GF-D8 (cell line): ENCODE measurements around the gene MAP2K3.
"Not testable (repeated sequence)": the region's sequence is repeated elsewhere in the genome, so short reads cannot be mapped to it uniquely, and the experiment has no call there.

Experiments used
- DNase-seq: peaks from one replicate; lab custom pipeline; 2025; lab: John Stamatoyannopoulos, UW

MAP2K3 gene

GRCh38 chr17:21328778-21329177 is 44.3 kb downstream of the MAP2K3 start:
- not testable (repeated sequence) for DNase-seq

- DNase-seq = no peak
Measured at GRCh38 chr17:21330436-21331160, 46.1 kb downstream of the MAP2K3 start.

GRCh38 chr17:21336541-21337294 is 52.2 kb downstream of the MAP2K3 start:
- not testable (repeated sequence) for DNase-seq

- DNase-seq = not testable (repeated sequence)
Measured at GRCh38 chr17:21337981-21338625, 53.6 kb downstream of the MAP2K3 start.

- DNase-seq = no peak
Measured at GRCh38 chr17:21339011-21339410, 54.5 kb downstream of the MAP2K3 start.

GRCh38 chr17:21339571-21339970 is 55.1 kb downstream of the MAP2K3 start:
- not testable (repeated sequence) for DNase-seq

- not testable (repeated sequence) for DNase-seq
Measured at GRCh38 chr17:21340407-21340806, 55.9 kb downstream of the MAP2K3 start.

GRCh38 chr17:21341279-21341678 is 56.8 kb downstream of the MAP2K3 start:
- not testable (repeated sequence) for DNase-seq

- DNase-seq = not testable (repeated sequence)
Measured at GRCh38 chr17:21341925-21342540, 57.5 kb downstream of the MAP2K3 start.

- DNase-seq = not testable (repeated sequence)
Measured at GRCh38 chr17:21343061-21343949, 58.8 kb downstream of the MAP2K3 start.

GRCh38 chr17:21344801-21345200 is 60.3 kb downstream of the MAP2K3 start:
- DNase-seq = not testable (repeated sequence)

GRCh38 chr17:21345236-21345635 is 60.7 kb downstream of the MAP2K3 start:
- DNase-seq = no peak

- not testable (repeated sequence) for DNase-seq
Measured at GRCh38 chr17:21346107-21346506, 61.6 kb downstream of the MAP2K3 start.

- DNase-seq = not testable (repeated sequence)
Measured at GRCh38 chr17:21346651-21347250, 62.2 kb downstream of the MAP2K3 start.

- DNase-seq = not testable (repeated sequence)
Measured at GRCh38 chr17:21347660-21348059, 63.1 kb downstream of the MAP2K3 start.

- DNase-seq = not testable (repeated sequence)
Measured at GRCh38 chr17:21348081-21348925, 63.8 kb downstream of the MAP2K3 start.

- not testable (repeated sequence) for DNase-seq
Measured at GRCh38 chr17:21348926-21349261, 64.4 kb downstream of the MAP2K3 start.

GRCh38 chr17:21349358-21350050 is 65.0 kb downstream of the MAP2K3 start:
- not testable (repeated sequence) for DNase-seq

GRCh38 chr17:21350495-21350894 is 66.0 kb downstream of the MAP2K3 start:
- DNase-seq = not testable (repeated sequence)
